K562 (cell line): ENCODE data around the gene POU3F3.

Experiments used
- BRCA1 ChIP-seq, 2 experiments: fragments of 450-650 bp in 1 of 2; sonication (generic) in 1 of 2; formaldehyde crosslinking in 1 of 2; IDR thresholded peaks; 2 replicates each; pipeline versions ENCODE4 v1.5.0 to v1.6.1; 2017 to 2020; ENCODE audit warnings: mild to moderate bottlenecking in 1 of 2, missing genetic modification reagents in 1 of 2
- E2F5 ChIP-seq: sonication (generic); formaldehyde crosslinking; IDR thresholded peaks from 2 replicates; pipeline ENCODE4 v1.8.0; 2022; ENCODE audit warnings: mild to moderate bottlenecking, missing genetic modification reagents
- GABPA ChIP-seq: fragments of 200-800 bp; sonication (Bioruptor generic); conservative IDR thresholded peaks from 2 replicates; pipeline ENCODE4 v1.6.1; 2016; ENCODE audit warnings: low read depth, missing genetic modification characterization, missing compliant biosample characterization
- TCF3 ChIP-seq: sonication (generic); formaldehyde crosslinking; IDR thresholded peaks from 2 replicates; pipeline ENCODE4 v1.4.0; 2020; ENCODE audit warnings: mild to moderate bottlenecking, missing genetic modification reagents
- ZBTB11 ChIP-seq, 3 experiments: fragments of 200-800 bp in 1 of 3; fragments of 250-450 bp in 1 of 3; fragments of 450-650 bp in 1 of 3; sonication (Bioruptor Pico) in 1 of 3; sonication (Bioruptor generic) in 1 of 3; formaldehyde crosslinking in 1 of 3; IDR thresholded peaks; 2 replicates each; pipeline versions ENCODE4 v1.6.1 to v1.8.0; 2016 to 2022; ENCODE audit warnings: mild to moderate bottlenecking in 2 of 3, missing genetic modification characterization in 2 of 3, missing compliant biosample characterization in 1 of 3, moderate library complexity in 1 of 3
- ZC3H8 ChIP-seq: fragments of 450-650 bp; IDR thresholded peaks from 2 replicates; pipeline ENCODE4 v1.6.1; 2017
- ZEB2 ChIP-seq: fragments of 450-650 bp; IDR thresholded peaks from 2 replicates; pipeline ENCODE4 v1.6.1; 2016
- ZNF146 ChIP-seq: IDR thresholded peaks from one replicate; pipeline ENCODE4 v1.6.1; 2018; ENCODE audit warnings: missing compliant biosample characterization; ENCODE audit not compliant: unreplicated experiment
- TF ChIP-seq, protein P1 (sequence below), 2 experiments: IDR thresholded peaks in 1 of 2; conservative IDR thresholded peaks in 1 of 2; 2 replicates each; pipeline ENCODE4 v1.6.1; 2016; ENCODE audit warnings: low read depth in 2 of 2, mild to moderate bottlenecking in 1 of 2, missing compliant biosample characterization in 1 of 2, missing genetic modification characterization in 1 of 2, moderate library complexity in 1 of 2
- TF ChIP-seq, protein P2 (sequence below), 3 experiments: IDR thresholded peaks in 2 of 3; conservative IDR thresholded peaks in 1 of 3; 2 replicates each; pipeline ENCODE4 v1.5.1; 2011 to 2012; ENCODE audit warnings: low read length in 3 of 3, mild to moderate bottlenecking in 3 of 3, control low read depth in 2 of 3, improper control_type of control experiment in 1 of 3, inconsistent platforms in 1 of 3, low read depth in 1 of 3, mixed read lengths in 1 of 3, moderate library complexity in 1 of 3; ENCODE audit not compliant: insufficient read depth in 2 of 3

GRCh38 chr2:104825124-104825865 lies 28.6 kb upstream of the POU3F3 start:
- TF ChIP-seq ZC3H8 (no peak), ZEB2 (no peak), ZBTB11 (CRISPR knock-in tag; IDR thresholded peaks at IDR 0.05) (no peak), GABPA (tag) (no peak), TCF3 (CRISPR knock-in tag) (no peak), ZNF146 (no peak), BRCA1 (IDR thresholded peaks at IDR 0.05) (no peak), BRCA1 (CRISPR knock-in tag; IDR thresholded peaks at IDR 0.05) (no peak), E2F5 (CRISPR knock-in tag) (no peak)
- TF ChIP-seq, protein P1, sequence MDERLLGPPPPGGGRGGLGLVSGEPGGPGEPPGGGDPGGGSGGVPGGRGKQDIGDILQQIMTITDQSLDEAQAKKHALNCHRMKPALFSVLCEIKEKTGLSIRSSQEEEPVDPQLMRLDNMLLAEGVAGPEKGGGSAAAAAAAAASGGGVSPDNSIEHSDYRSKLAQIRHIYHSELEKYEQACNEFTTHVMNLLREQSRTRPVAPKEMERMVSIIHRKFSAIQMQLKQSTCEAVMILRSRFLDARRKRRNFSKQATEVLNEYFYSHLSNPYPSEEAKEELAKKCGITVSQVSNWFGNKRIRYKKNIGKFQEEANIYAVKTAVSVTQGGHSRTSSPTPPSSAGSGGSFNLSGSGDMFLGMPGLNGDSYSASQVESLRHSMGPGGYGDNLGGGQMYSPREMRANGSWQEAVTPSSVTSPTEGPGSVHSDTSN (CRISPR knock-in tag; IDR thresholded peaks at IDR 0.05; ENCODE audit: low read depth) = no peak
- TF ChIP-seq, protein P1 (tag; conservative IDR thresholded peaks at IDR 0.05; ENCODE audit: low read depth) = no peak
- TF ChIP-seq, protein P2, sequence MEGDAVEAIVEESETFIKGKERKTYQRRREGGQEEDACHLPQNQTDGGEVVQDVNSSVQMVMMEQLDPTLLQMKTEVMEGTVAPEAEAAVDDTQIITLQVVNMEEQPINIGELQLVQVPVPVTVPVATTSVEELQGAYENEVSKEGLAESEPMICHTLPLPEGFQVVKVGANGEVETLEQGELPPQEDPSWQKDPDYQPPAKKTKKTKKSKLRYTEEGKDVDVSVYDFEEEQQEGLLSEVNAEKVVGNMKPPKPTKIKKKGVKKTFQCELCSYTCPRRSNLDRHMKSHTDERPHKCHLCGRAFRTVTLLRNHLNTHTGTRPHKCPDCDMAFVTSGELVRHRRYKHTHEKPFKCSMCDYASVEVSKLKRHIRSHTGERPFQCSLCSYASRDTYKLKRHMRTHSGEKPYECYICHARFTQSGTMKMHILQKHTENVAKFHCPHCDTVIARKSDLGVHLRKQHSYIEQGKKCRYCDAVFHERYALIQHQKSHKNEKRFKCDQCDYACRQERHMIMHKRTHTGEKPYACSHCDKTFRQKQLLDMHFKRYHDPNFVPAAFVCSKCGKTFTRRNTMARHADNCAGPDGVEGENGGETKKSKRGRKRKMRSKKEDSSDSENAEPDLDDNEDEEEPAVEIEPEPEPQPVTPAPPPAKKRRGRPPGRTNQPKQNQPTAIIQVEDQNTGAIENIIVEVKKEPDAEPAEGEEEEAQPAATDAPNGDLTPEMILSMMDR (IDR thresholded peaks at IDR 0.05 in 2 of 3, conservative IDR thresholded peaks at IDR 0.05 in 1 of 3; ENCODE audit: insufficient read depth in 2 of 3, low read depth in 1 of 3, low read length in 3 of 3) = no peak
